HG02884 (cell line): Measurements from ENCODE around the gene RBMY1B.
A peak's percentile ranks its signal among the peaks of the same experiment; 100 is the strongest.
"Not testable (repeated sequence)": the region's sequence is repeated elsewhere in the genome, so short reads cannot be mapped to it uniquely, and the experiment has no call there.

Experiments
- ATAC-seq: cut with Tn5 transposase; IDR thresholded peaks from one replicate; pipeline ENCODE4 v1.9.1; 2021; ENCODE audit warnings: mild to moderate bottlenecking, moderate library complexity; ENCODE audit not compliant: unreplicated experiment

RBMY1B gene

GRCh38 chrY:21511038-21511437 lies at the start of gene RBMY1B:
RBMY1B (plus strand) TSS chrY:21511338; CDS start chrY:21513351, 2,013 bp downstream.
- not testable (repeated sequence) for ATAC-seq

GRCh38 chrY:21462915-21463314 lies 48.2 kb upstream of the RBMY1B start:
- not testable (repeated sequence) for ATAC-seq

- no peak for ATAC-seq
Measured at GRCh38 chrY:21482967-21483366, 28.2 kb upstream of the RBMY1B start.

GRCh38 chrY:21534579-21534978 lies 23.4 kb downstream of the RBMY1B start, which contains the start of gene RBMY1A1:
RBMY1A1 (plus strand) TSS chrY:21534879; CDS start chrY:21536892, 2,013 bp downstream.
- not testable (repeated sequence) for ATAC-seq

- ATAC-seq: peak; percentile 88
Measured at GRCh38 chrY:21559316-21559984, 48.3 kb downstream of the RBMY1B start.
